ENCODE results near the gene CAMKK1.

CAMKK1 gene

GRCh38 chr17:3893003-3893719 is at the start of gene CAMKK1:
Gene CAMKK1, minus strand, starts transcription at chr17:3893053. Its CDS starts 7,366 bp downstream, at chr17:3885687.
- peak; percentile 89 for DNase-seq

GRCh38 chr17:3940965-3941698 is 48.3 kb upstream of the CAMKK1 start:
- DNase-seq = no peak

GRCh38 chr17:3937359-3937758 is 44.5 kb upstream of the CAMKK1 start:
- no peak for DNase-seq

GRCh38 chr17:3935825-3936355 is 43.0 kb upstream of the CAMKK1 start:
- no peak for DNase-seq

GRCh38 chr17:3935140-3935542 is 42.3 kb upstream of the CAMKK1 start:
- peak; percentile 40 for DNase-seq

- DNase-seq = no peak
Measured at GRCh38 chr17:3929764-3930163, 36.9 kb upstream of the CAMKK1 start.

- no peak for DNase-seq
Measured at GRCh38 chr17:3929181-3929580, 36.3 kb upstream of the CAMKK1 start.

GRCh38 chr17:3928406-3928805 is 35.6 kb upstream of the CAMKK1 start:
- DNase-seq = no peak

GRCh38 chr17:3927628-3928340 is 34.9 kb upstream of the CAMKK1 start:
- DNase-seq = no peak

- DNase-seq = no peak
Measured at GRCh38 chr17:3926860-3927627, 34.2 kb upstream of the CAMKK1 start.

GRCh38 chr17:3925684-3926485 is 33.0 kb upstream of the CAMKK1 start:
- DNase-seq = no peak

GRCh38 chr17:3924512-3925350 is 31.9 kb upstream of the CAMKK1 start:
- DNase-seq = no peak

GRCh38 chr17:3923466-3924190 is 30.8 kb upstream of the CAMKK1 start:
- DNase-seq = no peak

GRCh38 chr17:3922765-3923164 is 29.9 kb upstream of the CAMKK1 start:
- no peak for DNase-seq

- DNase-seq = no peak
Measured at GRCh38 chr17:3921502-3922319, 28.9 kb upstream of the CAMKK1 start.

- no peak for DNase-seq
Measured at GRCh38 chr17:3921006-3921405, 28.2 kb upstream of the CAMKK1 start.

- DNase-seq = no peak
Measured at GRCh38 chr17:3919123-3919624, 26.3 kb upstream of the CAMKK1 start.

GRCh38 chr17:3918372-3919122 is 25.7 kb upstream of the CAMKK1 start:
- DNase-seq = no peak

Measured in GDM1 (cell line).